ENCODE measurements around the gene AMN. TPM values are rescaled to one million over a fixed set of nuclear protein-coding genes. Genes with fewer than 3 reads are reported as not detected.

AMN gene
- total and polyA plus RNA-seq, 9 donors: 0.10 to 4.6 (median 0.59) TPM; not detected in 1

- intact Hi-C loops (cut with DNase I): no loop called here
- no peak overlapping the region for H3K27ac ChIP-seq
- no peak for DNase-seq
- H3K4me1 ChIP-seq (ENCODE audit: insufficient read depth): no peaks in the 10 kb centered on the region
- no peaks in the 10 kb centered on the region for H3K36me3 ChIP-seq
- TF ChIP-seq POLR2A (IDR thresholded peaks at IDR 0.05): no peak
- no peak for TF ChIP-seq CTCF (IDR thresholded peaks at IDR 0.05)
- no peaks in the 10 kb centered on the region for H3K9me3 ChIP-seq
- 80 to 87% (median 80%) methylated on average over 13 of the region's 13 CpGs for WGBS, 3 donors
- no peak overlapping the region for H3K4me3 ChIP-seq
- H3K27me3 ChIP-seq: no peaks in the 10 kb centered on the region
Observed at GRCh38 chr14:102942069-102942468, 19.6 kb downstream of the AMN start.

GRCh38 chr14:102943454-102943853 lies 21.0 kb downstream of the AMN start:
- WGBS, 3 donors: 86 to 91% (median 89%) methylated on average over 16 of the region's 16 CpGs
- no peak for DNase-seq
- no peaks in the 10 kb centered on the region for H3K9me3 ChIP-seq
- no peak overlapping the region for H3K4me3 ChIP-seq
- no peaks in the 10 kb centered on the region for H3K36me3 ChIP-seq
- no peak for TF ChIP-seq POLR2A (IDR thresholded peaks at IDR 0.05)
- intact Hi-C loops (cut with DNase I): no loop called here
- no peak overlapping the region for H3K27ac ChIP-seq
- no peaks in the 10 kb centered on the region for H3K4me1 ChIP-seq (ENCODE audit: insufficient read depth)
- no peaks in the 10 kb centered on the region for H3K27me3 ChIP-seq

- Histone ChIP-seq H3K36me3 (no peaks in the 10 kb centered on the region), H3K9me3 (no peaks in the 10 kb centered on the region), H3K27me3 (no peaks in the 10 kb centered on the region), H3K4me3 (no peak overlapping the region), H3K4me1 (ENCODE audit: insufficient read depth) (no peaks in the 10 kb centered on the region), H3K27ac (no peak overlapping the region)
- WGBS, 3 donors: 93 to 95% (median 93%) methylated on average over 15 of the region's 15 CpGs
- TF ChIP-seq CTCF (IDR thresholded peaks at IDR 0.05) (no peak), EP300 (IDR thresholded peaks at IDR 0.05) (no peak), POLR2A (IDR thresholded peaks at IDR 0.05) (no peak)
- intact Hi-C loops (cut with DNase I): no loop called here
- DNase-seq: no peak
Observed at GRCh38 chr14:102943979-102944378, 21.5 kb downstream of the AMN start.

GRCh38 chr14:102944448-102945330 lies 22.2 kb downstream of the AMN start:
- Histone ChIP-seq H3K4me1 (ENCODE audit: insufficient read depth) (no peaks in the 10 kb centered on the region), H3K27ac (no peak overlapping the region), H3K4me3 (no peak overlapping the region), H3K36me3 (no peaks in the 10 kb centered on the region), H3K27me3 (no peaks in the 10 kb centered on the region), H3K9me3 (no peaks in the 10 kb centered on the region)
- DNase-seq: no peak
- 91 to 92% (median 92%) methylated on average over 32 to 36 of the region's 36 CpGs for WGBS, 3 donors
- TF ChIP-seq POLR2A (IDR thresholded peaks at IDR 0.05) (no peak), EP300 (IDR thresholded peaks at IDR 0.05) (no peak), CTCF (IDR thresholded peaks at IDR 0.05) (no peak)
- intact Hi-C loops (cut with DNase I): no loop called here

All from ovary (tissue), 9 donors.